K562 (cell line): ENCODE results near the gene LTBP1. TPM values are rescaled to one million over a fixed set of nuclear protein-coding genes. Genes with fewer than 3 reads are reported as not detected.

Experiments
- ATAC-seq: fragments of 200-7000 bp; cut with Tn5 transposase; 3 replicates; pipeline ENCODE4 v1.9.1; 2020; ENCODE audit warnings: moderate library complexity
- BruUV-seq: library from RNA; stranded (reverse); fragments of 400-500 nt; replicated peaks from 2 replicates; lab custom pipeline; 2021; lab: Mats Ljungman, UMichigan
- CTCF ChIA-PET: fragments of 300-600 bp; formaldehyde crosslinking; extraction: SDS; loops from one replicate; lab custom pipeline; 2021; ENCODE audit warnings: low intra/inter-chr PET ratio; lab: Yijun Ruan, JAX
- POLR2A ChIA-PET: fragments of 300-600, 350-650 bp; sonication (Branson Sonifier 250); formaldehyde crosslinking; extraction: SDS; loops from one replicate; lab custom pipeline; 2021; ENCODE audit warnings: antibody characterized with exemption, inconsistent platforms; lab: Yijun Ruan, JAX
- DNase-seq, 4 experiments: peaks; one replicate each; pipeline versions ENCODE4 v3.0.0 to v3.0.0-alpha.2; 2011 to 2018; ENCODE audit warnings: low spot score in 3 of 4, mixed read lengths in 3 of 4; ENCODE audit errors: extremely low read depth in 1 of 4
- FAIRE-seq: peaks from 2 replicates; lab custom pipeline; 2011; peaks lifted over from hg19 to GRCh38; lab: Jason Lieb, UNC
- H2AFZ ChIP-seq: 2 replicates; pipeline ENCODE4 v1.6.0; 2011; ENCODE audit warnings: low read depth, low read length, control low read depth, inconsistent platforms
- H3K27ac ChIP-seq: fragments of 200-600 bp; 3 replicates; pipeline ENCODE4 v1.8.0; 2011; ENCODE audit warnings: low read depth, mild to moderate bottlenecking, control low read depth, inconsistent platforms, low read length, moderate library complexity, mixed read lengths; ENCODE audit errors: extremely low read depth
- H3K27me3 ChIP-seq, 2 experiments: fragments of 300-600 bp in 1 of 2; 2 replicates in 1 of 2; 3 replicates in 1 of 2; pipeline versions ENCODE4 v1.6.0 to v1.8.0; 2011; ENCODE audit warnings: inconsistent platforms in 2 of 2, low read length in 2 of 2, mild to moderate bottlenecking in 1 of 2, mixed read lengths in 1 of 2, moderate library complexity in 1 of 2; ENCODE audit not compliant: control insufficient read depth in 2 of 2, insufficient read depth in 2 of 2
- H3K36me3 ChIP-seq: fragments of 300-600 bp; 3 replicates; pipeline ENCODE4 v1.8.0; 2011; ENCODE audit warnings: mild to moderate bottlenecking, low read length, inconsistent platforms; ENCODE audit not compliant: control insufficient read depth, insufficient read depth
- H3K4me1 ChIP-seq, 2 experiments: fragments of 200-600 bp in 1 of 2; replicated peaks in 1 of 2; 2 replicates in 1 of 2; 3 replicates in 1 of 2; pipeline versions ENCODE4 v1.5.1 to v1.8.0; 2011; ENCODE audit warnings: inconsistent platforms in 2 of 2, low read length in 2 of 2, mild to moderate bottlenecking in 1 of 2, mixed read lengths in 1 of 2, moderate library complexity in 1 of 2; ENCODE audit not compliant: control insufficient read depth in 2 of 2, insufficient read depth in 2 of 2
- H3K4me2 ChIP-seq: 2 replicates; pipeline ENCODE4 v1.6.1; 2011; ENCODE audit warnings: low read length, control low read depth, inconsistent platforms, mixed read lengths; ENCODE audit not compliant: insufficient read depth
- H3K4me3 ChIP-seq: fragments of 200-600 bp; sonication (generic), shearing (Covaris generic); 2 replicates; pipeline ENCODE4 v1.5.1; 2016; ENCODE audit warnings: control low read depth, inconsistent platforms
- H3K79me2 ChIP-seq: fragments of 200-600 bp; 3 replicates; pipeline ENCODE4 v1.8.0; 2011; ENCODE audit warnings: low read length, inconsistent platforms; ENCODE audit not compliant: control insufficient read depth, insufficient read depth
- H3K9ac ChIP-seq, 2 experiments: 2 replicates each; pipeline versions ENCODE4 v1.6.0 to v1.6.1; 2011; ENCODE audit warnings: low read depth in 2 of 2, low read length in 2 of 2, control low read depth in 1 of 2, inconsistent platforms in 1 of 2, mild to moderate bottlenecking in 1 of 2, mixed read lengths in 1 of 2; ENCODE audit not compliant: insufficient read depth in 1 of 2
- H3K9me1 ChIP-seq: one replicate; pipeline ENCODE4 v1.6.0; 2011; ENCODE audit warnings: inconsistent platforms, mild to moderate bottlenecking, low read length, moderate library complexity; ENCODE audit not compliant: control insufficient read depth, insufficient read depth
- H3K9me3 ChIP-seq: replicated peaks from 2 replicates; pipeline ENCODE4 v1.5.1; 2011; ENCODE audit warnings: low read depth, low read length, inconsistent platforms; ENCODE audit not compliant: control insufficient read depth, insufficient read depth
- H4K20me1 ChIP-seq: replicated peaks from 2 replicates; pipeline ENCODE4 v1.6.1; 2011; ENCODE audit warnings: low read length, inconsistent platforms, mixed read lengths; ENCODE audit not compliant: control insufficient read depth, insufficient read depth
- DDX20 ChIP-seq: fragments of 450-650 bp; IDR thresholded peaks from 2 replicates; pipeline ENCODE4 v1.6.1; 2016; ENCODE audit warnings: missing genetic modification characterization, low read depth, mild to moderate bottlenecking, missing compliant biosample characterization, moderate library complexity
- GABPA ChIP-seq: fragments of 200-800 bp; sonication (Bioruptor generic); conservative IDR thresholded peaks from 2 replicates; pipeline ENCODE4 v1.6.1; 2016; ENCODE audit warnings: low read depth, missing genetic modification characterization, missing compliant biosample characterization
- MAFF ChIP-seq: IDR thresholded peaks from 2 replicates; pipeline ENCODE4 v1.6.1; 2012; ENCODE audit warnings: low read length, improper control_type of control experiment
- PCBP1 ChIP-seq: fragments of 200-400 bp; formaldehyde crosslinking; IDR thresholded peaks from 2 replicates; pipeline ENCODE4 v1.6.1; 2018; ENCODE audit warnings: mild to moderate bottlenecking, low read depth, low read length; ENCODE audit not compliant: poor library complexity, severe bottlenecking
- PRDM10 ChIP-seq: fragments of 450-650 bp; IDR thresholded peaks from 2 replicates; pipeline ENCODE4 v1.6.1; 2018; ENCODE audit not compliant: partially characterized antibody
- SAP30 ChIP-seq: fragments of 200-600 bp; sonication (generic); IDR thresholded peaks from 2 replicates; pipeline ENCODE4 v1.6.1; 2012; ENCODE audit warnings: borderline replicate concordance, low read depth, mild to moderate bottlenecking, moderate library complexity, low read length, control low read depth, inconsistent platforms; ENCODE audit not compliant: insufficient read depth, poor library complexity, severe bottlenecking
- ZNF507 ChIP-seq: conservative IDR thresholded peaks from 2 replicates; pipeline ENCODE4 v1.6.1; 2017; ENCODE audit warnings: missing genetic modification characterization, missing compliant biosample characterization
- ZNF780A ChIP-seq: fragments of 250-450 bp; sonication (Bioruptor Pico); IDR thresholded peaks from 2 replicates; pipeline ENCODE4 v1.5.0; 2021; ENCODE audit warnings: mild to moderate bottlenecking
- WGBS: fragments of 100-300 bp; shearing (Covaris generic); methylation state at CpG from one replicate; pipeline ENCODE4 v1.1.6; 2016; ENCODE audit warnings: low coverage, mixed read lengths; ENCODE audit not compliant: insufficient coverage; ENCODE audit errors: missing lambda C conversion rate; 5-methylcytosine and 5-hydroxymethylcytosine counted together
- in situ Hi-C: fragments of 300-500 bp; cut with MboI; formaldehyde crosslinking; loops from 4 replicates; pipeline ENCODE4 v1.15.0; 2018; ENCODE audit warnings: inconsistent platforms, mixed read lengths
- intact Hi-C: fragments of 100-400 bp; cut with micrococcal nuclease; formaldehyde crosslinking; loops from 2 replicates; pipeline ENCODE4 v1.14.2; 2022
- polyA plus RNA-seq, 8 experiments: library from polyadenylated mRNA; depleted of rRNA in 4 of 8; stranded (reverse) in 5 of 8; unstranded in 3 of 8; fragments of >200 nt; fragmentation: Nextera tagmentation in 2 of 8; fragmentation: Illumina TruSeq in 1 of 8; extraction: Ambion mirVana in 2 of 8; extraction: Trizol in 1 of 8; gene quantifications; 2 replicates each; pipeline versions ENCODE4 v1.2.1 to v1.2.3, GENCODE V29; 2011 to 2014; ENCODE audit warnings: inconsistent platforms in 1 of 8, missing spikeins in 1 of 8
- total RNA-seq, 7 experiments: library from RNA; depleted of rRNA in 6 of 7; stranded (reverse); fragments of >200 nt in 6 of 7; fragmentation: Illumina TruSeq in 2 of 7; extraction: Trizol in 2 of 7; gene quantifications; 2 replicates each; pipeline versions ENCODE4 v1.2.1 to v1.2.3, GENCODE V29; 2011 to 2021; ENCODE audit warnings: low replicate concordance in 1 of 7

The LTBP1 gene
- total and polyA plus RNA-seq, 9 of the 15 experiments (the other 6 are each of a cell fraction or from before 2014, with no cell fraction given), result 3.6 to 16.4 (median 8.5) TPM

- BruUV-seq, result no TSS peak
- intact Hi-C loops, result loop anchor here (2.0 to 5.0 kb wide), 4 partner anchors 86 to 425 kb away; no protein-coding TSS in a partner anchor
- peaks cover 18% of the 10 kb centered on the region; the same call in 1 of the 3 replicates for H3K79me2 ChIP-seq
- peak; percentile 34 to 67 (median 57) for DNase-seq
- ChIA-PET CTCF (interaction anchor here (0.5 kb wide), 1 partner anchor 316 kb away, joined by 5 read pairs; no protein-coding TSS in a partner anchor), POLR2A (interaction anchor here (0.6 to 1.2 kb wide), 3 partner anchors 13 to 162 kb away, joined by 3 to 5 read pairs (median 4); no protein-coding TSS in a partner anchor)
- no peaks in the 10 kb centered on the region; the same call in 2 of the 3 replicates for H3K36me3 ChIP-seq
- H3K9me3 ChIP-seq, result no peaks in the 10 kb centered on the region
- peak overlapping the region; percentile 74 to 90 for H3K9ac ChIP-seq
- peak overlapping the region; percentile 88 for H2AFZ ChIP-seq
- no peaks in the 10 kb centered on the region for H4K20me1 ChIP-seq
- H3K27me3 ChIP-seq, result no peaks in the 10 kb centered on the region
- in situ Hi-C loops, result loop anchor here (10.0 to 25.0 kb wide), 2 partner anchors 428 to 640 kb away; partner anchors contain the start of gene FAM98A
- peak overlapping the region; percentile 77; the same call in 1 of the 2 replicates for H3K4me2 ChIP-seq
- peak overlapping the region; percentile 64 for H3K4me3 ChIP-seq
- peaks cover 27 to 29% of the 10 kb centered on the region in 2 experiments; a peak in 4 of 5 replicates for H3K4me1 ChIP-seq
- peak overlapping the region; percentile 70 for H3K27ac ChIP-seq
- H3K9me1 ChIP-seq, result no peaks in the 10 kb centered on the region
- ATAC-seq, result peak; percentile 37
- 0% methylated on average over 3 of the region's 52 CpGs for WGBS
- no peak for FAIRE-seq
- peak; percentile 20 for TF ChIP-seq SAP30
- TF ChIP-seq ZNF780A, result no peak
- TF ChIP-seq PRDM10, result no peak
- TF ChIP-seq MAFF, result no peak
- TF ChIP-seq PCBP1, result peak; percentile 32
- no peak for TF ChIP-seq GABPA (tag)
- no peak for TF ChIP-seq DDX20 (tag)
- no peak for TF ChIP-seq ZNF507
Observed at GRCh38 chr2:32947076-32947483, 327 bp downstream of the LTBP1 start.
